HG03175 (cell line): Measurements from ENCODE around the gene ELAPOR1.

Experiments
- ATAC-seq: cut with Tn5 transposase; IDR thresholded peaks from one replicate; pipeline ENCODE4 v1.9.1; 2021; ENCODE audit warnings: mild to moderate bottlenecking, moderate library complexity; ENCODE audit not compliant: unreplicated experiment

ELAPOR1 gene

DNA sequence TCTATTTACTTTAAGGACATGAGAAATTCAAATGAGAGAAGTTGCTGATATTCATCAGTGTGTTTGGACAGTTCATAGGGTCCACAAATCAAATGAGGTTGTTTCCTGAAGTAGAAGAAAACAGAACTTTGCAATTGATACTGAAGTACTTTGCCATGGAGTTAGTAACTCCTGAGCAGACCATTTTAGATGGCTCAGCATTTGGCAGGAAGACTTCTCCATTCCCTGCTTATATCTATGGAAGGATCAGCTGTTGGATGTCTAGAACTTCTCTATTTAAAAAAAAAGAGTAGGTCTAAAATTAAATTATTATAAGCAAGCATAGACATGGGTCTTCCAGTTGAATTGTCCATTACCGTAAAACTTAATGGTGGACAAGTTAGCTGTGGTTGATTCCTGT, 18.3 kb upstream of the ELAPOR1 start:
- no peak for ATAC-seq

DNA sequence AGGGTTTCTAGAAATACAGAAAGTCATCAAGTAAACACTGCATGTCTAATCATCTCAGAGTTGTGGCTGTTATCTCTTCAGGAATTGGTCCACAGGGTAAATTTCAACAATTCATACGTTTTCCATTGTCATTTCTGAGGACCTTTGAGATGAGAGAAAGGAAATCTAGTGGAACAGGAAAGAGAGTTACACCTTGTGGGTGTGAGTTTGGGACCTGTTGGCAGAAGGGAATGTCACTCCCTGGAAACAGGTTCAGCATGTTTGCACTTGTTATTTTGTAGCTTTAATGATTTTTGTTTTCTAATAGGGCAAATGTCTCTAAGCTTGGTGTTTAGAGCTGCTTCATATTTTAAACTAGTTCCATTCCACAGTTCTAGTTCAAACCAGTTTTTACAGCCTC, 17.8 kb upstream of the ELAPOR1 start:
- ATAC-seq = no peak

DNA sequence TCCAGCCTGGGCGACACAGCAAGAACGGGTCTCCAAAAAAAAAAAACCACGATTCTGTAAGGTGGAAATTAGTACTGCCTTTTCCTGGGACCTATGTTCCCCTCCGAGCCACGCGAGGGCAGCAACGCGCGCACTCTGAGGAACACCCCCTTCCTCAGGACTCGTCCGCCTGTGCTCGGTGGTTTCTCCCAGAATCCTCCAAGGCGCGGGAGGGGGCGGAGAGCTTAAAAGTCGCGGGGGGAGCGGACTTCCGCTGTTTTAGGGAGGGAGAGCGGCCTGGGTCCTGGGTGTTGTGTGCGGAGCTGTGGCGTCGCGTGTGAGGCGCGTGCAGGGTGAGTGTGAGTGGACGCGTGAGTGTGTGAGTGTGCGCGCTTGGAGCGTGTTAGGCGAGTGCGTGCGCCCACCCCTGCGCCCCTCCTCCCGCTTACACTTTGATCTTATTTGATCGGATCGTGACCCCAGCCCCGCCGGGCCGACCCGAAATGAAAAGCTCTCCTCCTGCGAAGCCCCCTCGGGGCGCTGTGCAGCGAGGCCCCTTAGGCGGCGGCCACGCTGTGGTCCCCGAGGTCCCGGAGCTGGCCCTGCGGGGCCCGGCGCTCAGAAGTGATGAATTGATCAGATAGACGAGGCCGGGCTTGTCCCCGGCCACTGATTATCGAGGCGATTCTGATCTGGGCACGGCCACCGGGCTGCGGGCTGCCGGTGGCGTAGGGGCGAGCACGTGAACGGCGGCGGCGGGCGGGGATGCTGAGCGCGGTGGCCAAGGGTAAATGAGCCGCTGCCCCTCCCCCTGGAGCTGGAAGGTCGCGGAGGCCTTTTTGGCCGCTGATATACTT, 13.8 kb upstream of the ELAPOR1 start:
- peak; percentile 87 for ATAC-seq

DNA sequence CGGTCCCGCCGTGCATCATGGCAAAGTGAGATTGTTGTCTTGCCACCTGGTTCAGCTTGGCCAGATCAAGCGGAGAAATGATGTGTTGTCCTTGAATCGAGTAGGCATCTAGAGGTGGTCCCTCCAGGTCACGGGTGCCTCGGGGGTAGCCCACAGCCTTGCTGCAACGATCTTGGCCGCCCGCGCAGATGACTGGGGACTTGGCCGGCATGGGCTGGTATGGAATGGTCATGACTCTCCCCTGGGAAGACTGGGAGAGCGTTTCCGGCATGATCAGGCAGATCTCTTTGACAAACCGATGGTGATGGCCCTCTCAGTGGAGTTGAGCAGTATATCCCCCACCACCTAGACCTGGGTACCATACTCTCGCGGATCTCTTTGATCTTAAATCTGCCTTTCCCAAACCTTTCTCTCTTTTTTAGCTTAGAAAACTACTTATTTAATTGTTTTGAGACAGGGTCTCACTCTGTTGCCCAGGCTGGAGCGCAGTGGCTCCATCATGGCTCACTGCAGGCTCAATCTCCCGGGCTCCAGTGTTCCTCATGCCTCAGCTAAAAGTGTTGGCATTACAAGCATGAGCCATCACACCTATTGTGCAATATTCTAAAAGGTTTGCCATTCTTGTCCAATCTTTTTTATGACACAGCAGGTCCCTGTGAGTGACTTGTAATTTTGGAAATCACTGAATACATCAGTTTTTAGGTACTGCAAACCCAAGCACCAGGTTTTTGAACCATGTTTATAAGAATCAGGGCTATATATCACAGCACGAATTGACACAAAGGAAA, 9.4 kb upstream of the ELAPOR1 start:
- ATAC-seq = no peak

DNA sequence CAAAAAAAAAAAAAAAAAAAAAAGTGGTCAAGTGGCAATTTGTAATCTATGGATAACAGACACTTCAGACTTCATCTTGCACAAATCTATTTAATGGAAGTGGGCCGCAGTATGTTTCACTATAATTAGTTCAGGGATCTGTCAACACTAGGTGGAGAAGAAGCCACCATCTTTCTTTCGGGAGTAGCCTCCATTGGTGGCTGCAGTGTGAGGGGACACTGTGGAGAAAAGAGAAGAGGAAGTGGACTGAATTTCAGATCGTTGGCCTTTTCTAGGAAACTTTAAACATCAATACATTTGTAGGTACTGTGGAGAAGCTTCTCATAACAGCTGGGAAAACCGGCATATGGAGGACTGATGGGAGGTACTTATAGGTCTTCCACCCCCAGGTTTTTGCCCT, 8.0 kb upstream of the ELAPOR1 start:
- no peak for ATAC-seq

DNA sequence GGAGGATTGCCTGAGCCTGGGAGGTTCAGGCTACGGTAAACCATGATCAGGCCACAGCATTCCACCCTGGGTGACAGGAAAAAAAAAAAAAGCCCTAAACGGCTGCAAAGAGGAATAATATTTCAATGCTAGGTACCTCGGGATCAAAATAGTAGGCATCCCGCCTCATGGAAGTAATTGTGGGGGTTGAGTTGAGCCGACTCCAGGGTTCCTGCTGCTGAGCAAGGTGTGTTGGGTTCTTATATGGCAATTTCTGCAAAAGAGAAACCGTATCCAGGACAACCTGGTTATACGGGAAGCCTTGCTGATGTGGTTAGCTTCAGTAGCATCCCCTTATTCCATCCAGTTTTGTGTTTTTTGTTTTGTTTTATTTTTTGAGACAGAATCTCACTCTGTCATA, 6.1 kb upstream of the ELAPOR1 start:
- no peak for ATAC-seq

DNA sequence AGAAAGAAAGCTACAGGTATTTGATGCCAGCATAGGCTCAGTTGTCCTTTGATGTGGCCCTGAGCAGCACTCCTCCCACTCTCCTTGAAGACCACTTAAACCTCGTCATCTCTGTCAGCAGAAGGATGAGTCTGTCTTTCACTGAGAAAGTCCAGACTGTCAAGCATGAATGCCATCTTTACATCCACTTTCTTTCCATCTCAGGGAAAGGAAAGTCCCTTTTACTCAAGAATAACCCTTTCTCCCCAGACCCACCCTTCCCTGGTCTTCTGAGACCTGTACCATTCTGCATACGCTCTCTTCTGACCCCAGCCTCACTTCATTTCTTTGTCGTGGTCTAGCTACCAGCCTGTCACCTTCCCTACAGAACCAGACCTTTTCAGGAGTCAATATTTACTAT, 4.0 kb upstream of the ELAPOR1 start:
- no peak for ATAC-seq

DNA sequence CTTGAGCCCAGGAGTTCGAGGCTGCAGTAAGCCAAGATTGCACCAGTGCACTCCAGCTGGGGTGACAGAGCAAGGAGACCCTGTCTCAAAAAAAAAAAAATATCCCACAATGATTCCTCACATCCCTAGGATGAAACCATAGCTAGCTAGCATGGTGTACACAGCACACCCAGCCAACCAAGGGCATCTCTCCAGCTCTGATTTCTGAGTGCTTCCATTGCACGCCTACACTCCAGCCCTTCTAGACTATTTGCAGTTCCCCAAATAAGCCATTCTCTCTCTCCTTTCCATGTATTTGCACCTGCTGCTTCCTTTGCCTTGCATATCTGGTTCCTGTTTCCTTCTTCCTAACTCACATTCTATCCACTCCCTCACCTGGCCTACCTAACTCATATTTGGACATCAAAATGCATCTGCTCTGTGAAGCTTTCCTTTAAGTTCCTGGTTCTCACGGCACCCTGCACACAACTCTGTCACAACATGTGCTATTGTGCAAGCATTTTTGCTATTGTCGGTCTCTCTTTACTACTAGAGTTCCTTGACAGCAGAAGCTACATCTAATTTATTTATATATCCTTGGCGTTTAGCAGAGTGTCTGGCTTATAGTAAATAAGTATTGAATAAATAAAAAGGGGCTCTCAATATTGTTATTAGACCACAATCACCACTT, 2.4 kb upstream of the ELAPOR1 start:
- no peak for ATAC-seq

DNA sequence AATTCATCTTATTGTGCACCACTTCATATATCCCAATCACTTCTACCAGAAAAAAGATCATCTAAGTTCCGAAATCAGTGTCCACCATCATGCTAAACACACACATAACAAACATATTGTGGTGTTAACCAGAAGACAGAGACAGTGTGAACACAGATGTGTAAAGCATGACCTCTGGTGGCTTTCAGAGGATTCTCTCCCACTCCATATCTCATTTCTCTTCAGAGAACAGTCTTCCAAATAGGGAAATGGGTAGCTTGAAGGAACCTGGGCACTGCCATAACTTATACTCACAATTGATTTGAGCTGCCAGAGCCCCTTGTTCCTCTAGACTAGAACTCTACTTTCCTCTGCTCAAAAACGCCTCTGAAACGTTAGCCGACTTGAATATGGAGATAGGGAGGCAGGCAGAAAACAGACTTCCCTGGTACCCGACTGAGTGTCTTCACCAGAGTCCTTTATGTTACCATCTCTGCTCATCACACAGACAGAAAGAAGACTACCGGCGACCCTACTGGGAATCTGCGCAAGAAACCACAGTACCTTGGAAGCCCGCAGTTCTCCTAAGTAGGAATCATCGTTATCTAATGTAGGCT, 1.8 kb upstream of the ELAPOR1 start:
- no peak for ATAC-seq

DNA sequence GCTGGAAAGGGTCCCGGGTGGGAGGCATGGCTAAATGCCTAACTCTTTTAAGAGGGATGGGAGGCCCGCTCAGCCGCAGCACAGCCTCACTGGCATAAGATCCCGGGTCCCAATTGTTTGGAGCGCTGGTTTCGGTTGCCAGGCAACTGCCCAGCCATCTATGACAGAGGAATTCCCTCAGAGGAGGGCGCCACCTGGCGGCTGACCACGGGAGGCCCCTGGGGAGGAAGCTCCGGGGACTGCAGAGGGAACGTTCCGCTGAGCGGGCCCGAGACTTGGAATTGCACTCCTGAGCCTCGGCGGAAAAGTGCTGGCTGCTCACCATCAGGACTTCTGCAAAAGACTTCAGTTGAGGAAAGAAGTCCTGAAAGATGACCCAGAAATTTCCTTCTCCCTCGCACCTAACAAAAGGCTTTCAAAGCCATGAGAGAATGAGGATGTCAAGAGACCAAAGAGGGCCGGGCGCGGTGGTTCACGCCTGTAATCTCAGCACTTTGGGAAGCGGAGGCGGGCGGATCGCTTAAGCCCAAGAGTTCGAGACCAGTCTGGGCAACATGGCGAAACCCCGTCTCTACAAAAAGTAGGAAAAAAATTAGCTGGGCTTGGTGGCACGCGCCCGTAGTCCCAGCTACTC, 1.1 kb upstream of the ELAPOR1 start:
- ATAC-seq = peak; percentile 66

DNA sequence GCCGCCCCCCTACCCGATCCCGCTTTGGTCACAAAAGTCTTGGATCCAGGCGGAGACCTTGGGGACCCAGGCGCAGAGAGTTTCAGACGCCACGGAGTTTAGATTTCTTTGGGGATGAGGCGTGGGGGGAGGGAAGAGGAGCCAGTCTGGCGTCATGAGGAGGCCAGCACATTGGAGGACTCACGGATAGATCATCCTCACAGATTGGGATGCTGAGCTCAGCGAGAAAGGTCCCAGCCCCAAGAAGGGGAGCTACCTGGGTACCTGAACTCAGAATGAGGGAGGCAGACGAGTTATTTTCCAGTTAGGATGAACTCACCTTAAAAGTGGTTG, 393 bp downstream of the ELAPOR1 start:
- no peak for ATAC-seq

DNA sequence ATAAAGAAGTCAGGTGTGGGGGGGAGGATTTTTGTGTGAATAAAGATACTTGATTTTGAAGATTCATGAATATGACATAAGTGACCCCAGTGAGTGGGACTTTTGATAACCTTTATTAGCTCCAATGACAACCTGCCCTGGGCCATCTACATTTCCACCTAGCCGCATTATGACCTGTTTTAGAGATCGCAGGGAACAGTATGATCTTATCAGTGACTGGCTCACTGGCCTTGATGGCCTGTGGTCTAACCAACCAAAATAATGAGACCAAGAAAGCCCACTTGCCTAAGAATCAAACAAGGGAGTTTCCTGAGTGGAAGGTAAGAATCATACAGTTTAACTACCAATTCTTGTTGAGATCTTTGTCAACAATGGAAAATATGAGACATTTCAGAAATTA, 1.8 kb downstream of the ELAPOR1 start:
- no peak for ATAC-seq

DNA sequence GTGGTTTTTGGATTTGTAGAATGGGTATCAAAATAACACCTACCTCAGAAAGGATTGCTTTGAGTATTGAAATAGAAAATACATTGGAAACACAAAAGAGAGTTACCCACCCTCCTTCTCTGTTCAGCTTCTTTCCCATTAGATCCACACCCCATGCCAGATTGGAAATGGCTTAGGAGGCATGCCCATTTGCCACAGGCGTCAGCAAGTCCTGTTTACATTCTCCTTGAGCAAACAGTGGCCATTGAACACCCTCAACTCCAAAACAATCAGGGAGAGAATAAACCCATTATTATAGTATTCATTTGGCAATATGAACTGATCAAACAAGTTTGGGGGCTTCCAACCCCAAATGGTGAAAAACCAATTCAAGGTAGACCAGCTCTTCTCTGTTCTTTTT, 2.4 kb downstream of the ELAPOR1 start:
- ATAC-seq = no peak

DNA sequence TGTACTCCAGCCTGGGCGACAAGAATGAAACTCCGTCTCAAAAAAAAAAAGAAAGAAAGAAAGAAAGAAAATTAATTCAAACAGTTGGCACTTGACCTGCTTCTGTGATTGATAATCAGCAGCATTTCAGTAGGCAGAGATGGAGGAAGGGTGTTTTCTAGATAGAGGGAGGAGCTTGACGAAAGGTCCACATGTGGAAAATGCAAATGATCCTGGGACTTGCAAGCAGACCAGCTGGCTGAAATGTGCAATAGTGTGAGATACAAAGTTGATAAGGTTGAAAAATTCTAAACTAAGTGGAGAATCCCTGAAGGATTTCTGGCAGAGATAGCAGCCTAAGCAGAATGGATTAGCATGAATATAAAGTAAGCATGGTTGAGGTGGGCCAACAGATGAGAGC, 4.2 kb downstream of the ELAPOR1 start:
- ATAC-seq = no peak

DNA sequence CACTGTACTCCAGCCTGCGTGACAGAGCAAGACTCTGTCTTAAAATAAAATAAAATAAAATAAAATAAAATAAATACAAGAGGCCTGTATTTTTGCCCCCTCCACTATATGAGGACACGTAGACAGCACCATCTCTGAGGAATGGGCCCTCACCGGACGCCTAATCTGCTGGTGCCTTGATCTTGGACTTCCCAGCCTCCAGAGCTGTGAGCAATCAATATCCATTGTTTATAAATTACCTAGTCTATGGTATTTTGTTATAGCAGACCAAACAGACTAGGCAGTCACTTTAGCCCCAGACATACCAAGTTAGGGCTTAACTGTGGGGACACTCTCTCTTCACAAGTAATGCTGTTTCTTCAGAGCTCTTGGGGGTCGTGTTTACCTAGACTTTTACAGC, 6.4 kb downstream of the ELAPOR1 start:
- ATAC-seq = no peak

DNA sequence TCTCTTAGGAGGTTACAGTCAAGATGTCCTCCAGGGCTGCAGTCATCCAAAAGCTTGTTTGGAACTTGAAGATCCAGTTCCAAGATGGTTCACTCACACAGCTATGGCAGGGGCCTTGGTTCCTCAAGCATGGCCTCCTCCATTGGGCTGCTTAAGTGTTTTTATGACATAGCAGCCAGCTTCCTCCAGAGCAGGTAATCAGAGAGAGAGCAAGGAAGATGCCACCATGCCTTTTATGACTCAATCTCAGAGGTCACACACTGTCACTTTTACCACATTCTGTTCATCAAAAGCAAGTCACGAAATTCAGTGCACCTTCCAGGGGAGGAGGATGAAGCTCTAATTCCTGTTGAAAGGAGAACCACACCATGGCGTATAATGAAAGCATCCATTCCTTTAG, 17.1 kb downstream of the ELAPOR1 start:
- no peak for ATAC-seq

DNA sequence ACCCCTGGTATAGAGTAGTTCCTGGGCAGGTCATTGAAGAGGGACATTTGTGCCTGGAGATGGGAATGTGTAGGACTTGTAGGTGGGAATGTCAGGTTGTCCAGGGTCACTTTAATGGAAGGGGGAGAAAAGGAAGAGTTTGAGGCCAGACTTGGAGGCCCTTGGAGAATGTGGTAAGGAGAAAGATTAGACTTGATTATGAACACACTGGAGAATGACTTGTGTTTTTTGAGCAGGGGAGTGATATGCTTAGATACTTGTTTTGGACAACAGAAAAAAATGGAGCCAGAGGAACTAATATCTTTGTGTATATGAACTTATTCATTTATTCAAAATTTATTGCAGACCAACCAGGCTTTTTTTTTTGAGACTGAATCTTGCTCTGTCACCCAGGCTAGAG, 17.9 kb downstream of the ELAPOR1 start:
- no peak for ATAC-seq

DNA sequence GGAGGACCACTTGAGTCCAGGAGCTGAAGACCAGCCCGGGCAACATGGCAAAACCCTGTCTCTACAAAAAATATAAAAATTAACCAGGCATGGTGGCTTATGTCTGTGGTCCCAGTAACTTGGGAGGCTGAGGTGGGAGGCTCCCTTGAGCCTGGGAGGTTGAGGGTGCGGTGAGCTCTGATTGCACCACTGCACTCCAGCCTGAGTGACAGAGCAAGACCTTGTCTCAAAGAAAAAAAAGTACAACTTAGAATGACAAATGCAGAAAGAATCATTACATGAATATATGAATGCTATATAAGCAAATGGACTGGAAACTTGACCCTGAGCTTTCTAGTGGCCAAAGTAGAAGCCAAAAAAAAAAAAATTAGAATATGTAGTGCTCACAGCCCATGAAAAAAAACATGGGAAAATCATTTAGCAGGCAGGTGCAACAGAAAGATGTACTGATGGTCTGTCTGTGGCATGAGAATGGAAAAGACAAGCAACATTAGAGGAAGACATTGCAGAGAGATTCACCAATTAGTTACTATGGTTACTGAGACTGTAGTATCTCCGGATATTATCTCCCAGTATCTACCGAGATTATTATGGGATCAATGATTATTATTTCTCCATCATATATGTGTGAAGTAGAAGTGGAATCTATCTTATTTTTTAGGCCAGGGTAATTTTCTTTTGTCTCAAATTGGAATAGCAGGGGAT, 19.2 kb downstream of the ELAPOR1 start:
- ATAC-seq = no peak

DNA sequence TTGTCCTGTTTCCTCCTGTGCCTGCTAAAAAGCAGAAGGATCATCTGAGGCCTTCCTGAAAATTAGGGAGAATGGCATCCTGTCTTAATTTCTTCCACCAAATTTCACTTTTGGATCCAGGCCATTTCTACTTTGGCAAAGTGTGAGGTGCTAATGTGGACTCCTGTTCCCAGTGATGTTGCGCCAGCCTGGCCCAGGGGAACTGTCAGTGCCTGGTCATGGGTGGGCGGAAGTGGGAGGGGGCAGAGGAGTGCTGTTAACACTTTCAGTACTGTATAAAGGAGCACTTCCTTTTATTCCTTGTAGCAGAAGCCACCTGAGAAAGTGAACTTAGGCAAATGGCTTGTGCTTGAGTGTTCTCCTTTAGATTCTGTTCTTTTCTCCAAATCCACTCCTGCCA, 19.9 kb downstream of the ELAPOR1 start:
- no peak for ATAC-seq

DNA sequence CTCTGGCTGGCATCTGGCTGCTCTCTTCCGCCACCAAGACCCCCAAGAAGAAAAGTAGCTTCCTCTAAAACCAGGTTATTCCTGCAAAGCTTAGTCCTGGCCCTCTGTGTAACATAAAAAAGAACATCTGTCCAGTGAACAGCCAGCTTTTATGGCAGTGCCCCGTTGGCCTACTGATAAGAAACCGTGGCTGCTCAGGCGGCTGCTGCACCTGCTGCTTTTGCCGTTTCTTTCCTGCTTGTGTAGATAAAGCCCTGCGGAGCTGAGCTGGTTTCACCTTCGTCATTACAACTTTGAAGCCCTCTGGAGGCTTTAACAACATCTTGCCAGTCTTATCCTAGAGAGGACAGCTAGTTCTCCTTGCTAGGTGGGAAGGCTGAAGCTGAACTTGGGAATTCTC, 20.5 kb downstream of the ELAPOR1 start:
- no peak for ATAC-seq

DNA sequence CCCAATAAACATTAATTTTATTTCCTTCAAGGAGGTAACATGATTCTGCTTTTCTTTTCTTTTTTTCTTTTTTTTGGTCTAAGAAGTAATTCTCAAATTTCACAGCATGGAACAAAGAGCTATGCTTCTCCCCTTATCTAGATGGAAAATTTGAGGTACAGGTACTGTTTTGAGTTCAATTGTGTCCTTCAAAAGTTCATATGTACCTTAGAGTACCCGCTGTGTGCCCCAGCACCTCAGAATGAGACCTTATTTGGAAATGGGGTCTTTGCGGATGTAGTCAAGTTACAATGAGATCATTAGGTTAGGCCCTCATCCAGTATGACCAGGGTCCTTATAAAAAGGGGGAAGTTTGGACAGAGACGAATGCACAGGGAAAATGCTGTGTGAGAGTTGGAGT, 22.0 kb downstream of the ELAPOR1 start:
- ATAC-seq = no peak
